ENCODE measurements around the gene CHN2. TPM values are rescaled to one million over a fixed set of nuclear protein-coding genes. Genes with fewer than 3 reads are reported as not detected.

The CHN2 gene
- total RNA-seq, 1 donor: 9.9 TPM

DNA sequence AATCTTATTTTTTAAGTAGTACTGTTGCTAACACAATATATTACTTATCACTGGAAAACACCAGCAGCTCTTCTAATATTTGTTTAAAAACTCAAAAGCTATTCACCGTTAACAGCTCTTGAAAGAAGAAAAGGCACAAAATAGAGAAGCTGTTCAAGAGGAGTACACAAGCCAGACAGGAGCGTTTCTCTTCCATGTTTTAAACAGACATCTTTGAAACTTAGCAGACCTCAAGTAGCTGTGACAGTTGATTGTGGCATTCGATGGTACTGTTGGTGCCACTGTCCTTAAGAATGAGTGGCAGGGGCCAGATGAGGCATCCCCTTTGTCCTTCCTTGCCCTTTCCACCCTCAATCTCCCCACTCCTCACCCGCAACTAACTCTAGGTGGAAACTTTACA is 287.5 kb downstream of the CHN2 start:
- H3K4me3 ChIP-seq (ENCODE audit: low read length): no peak overlapping the region
- H3K27me3 ChIP-seq (ENCODE audit: insufficient read depth, low read length): no peaks in the 10 kb centered on the region
- no peaks in the 10 kb centered on the region for H3K9me3 ChIP-seq (ENCODE audit: low read depth, low read length)
- H3K4me1 ChIP-seq (ENCODE audit: insufficient read depth, low read length): no peaks in the 10 kb centered on the region

GRCh38 chr7:29483219-29484104 is 288.9 kb downstream of the CHN2 start:
- Histone ChIP-seq H3K4me1 (ENCODE audit: insufficient read depth, low read length) (no peaks in the 10 kb centered on the region), H3K27me3 (ENCODE audit: insufficient read depth, low read length) (no peaks in the 10 kb centered on the region), H3K9me3 (ENCODE audit: low read depth, low read length) (no peaks in the 10 kb centered on the region), H3K4me3 (ENCODE audit: low read length) (no peak overlapping the region)

DNA sequence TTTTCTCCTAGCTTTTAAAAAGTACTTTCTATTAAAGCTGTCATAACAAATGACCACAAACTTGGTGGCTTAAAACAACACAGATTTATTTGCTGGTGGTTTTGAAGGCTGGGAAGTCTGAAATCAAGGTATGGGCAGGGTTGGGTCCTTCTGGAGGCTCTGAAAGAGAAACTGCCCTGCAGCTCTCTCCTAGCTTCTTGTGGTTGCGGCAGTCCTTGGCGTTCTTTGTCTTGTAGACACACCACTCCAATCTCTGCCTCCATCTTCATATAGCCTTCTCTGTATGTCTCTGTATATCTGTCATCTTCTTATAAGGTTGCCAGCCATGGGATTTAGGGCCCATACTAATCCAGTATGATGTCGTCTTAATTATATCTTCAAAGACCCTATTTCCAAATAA is 289.7 kb downstream of the CHN2 start:
- H3K9me3 ChIP-seq (ENCODE audit: low read depth, low read length): no peaks in the 10 kb centered on the region
- H3K27me3 ChIP-seq (ENCODE audit: insufficient read depth, low read length): no peaks in the 10 kb centered on the region
- H3K4me3 ChIP-seq (ENCODE audit: low read length): no peak overlapping the region
- H3K4me1 ChIP-seq (ENCODE audit: insufficient read depth, low read length): no peaks in the 10 kb centered on the region

DNA sequence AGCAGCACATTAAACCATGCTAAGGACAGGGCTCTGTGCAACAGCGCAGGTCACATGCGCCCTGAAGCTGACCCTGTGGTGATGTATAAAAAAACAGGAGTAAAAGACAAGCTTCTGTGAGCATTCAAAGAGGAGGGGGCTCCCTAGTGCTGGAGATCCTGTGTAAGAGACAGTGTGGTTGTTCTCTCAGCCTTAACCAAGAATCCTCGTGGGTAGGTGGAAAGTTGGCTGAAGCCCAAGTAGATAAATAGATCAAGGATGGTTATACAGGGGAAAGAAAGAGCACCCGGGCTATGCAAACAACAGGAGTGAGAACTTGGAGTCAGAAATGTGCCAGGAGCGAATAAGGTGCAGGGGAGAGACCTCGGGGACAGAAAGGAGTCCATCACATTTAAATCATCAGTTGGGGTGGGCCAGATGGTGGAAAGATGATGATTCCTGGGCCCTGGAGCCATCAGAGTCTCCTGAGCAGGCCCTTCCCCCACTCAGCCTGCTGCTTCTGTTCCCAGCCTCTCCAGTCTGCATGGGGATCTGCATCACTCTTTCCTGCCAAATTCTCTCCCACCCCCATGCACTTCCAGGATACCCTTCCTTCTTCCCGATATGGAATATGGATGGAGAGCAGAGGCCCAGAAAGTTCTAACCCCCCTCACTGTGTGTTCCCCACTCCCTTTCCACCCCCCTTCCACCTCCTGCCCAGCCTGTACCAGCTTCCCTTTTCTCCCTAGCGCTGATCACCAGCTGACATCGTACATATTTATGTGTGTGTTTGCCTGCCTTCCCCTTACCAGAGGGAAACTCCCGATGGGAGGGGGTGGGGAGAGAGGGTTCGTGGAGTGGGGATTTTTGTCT is 291.0 kb downstream of the CHN2 start:
- H3K9me3 ChIP-seq (ENCODE audit: low read depth, low read length): no peaks in the 10 kb centered on the region
- H3K4me3 ChIP-seq (ENCODE audit: low read length): no peak overlapping the region
- H3K27me3 ChIP-seq (ENCODE audit: insufficient read depth, low read length): no peaks in the 10 kb centered on the region
- H3K4me1 ChIP-seq (ENCODE audit: insufficient read depth, low read length): no peaks in the 10 kb centered on the region

- Histone ChIP-seq H3K4me1 (ENCODE audit: insufficient read depth, low read length) (no peaks in the 10 kb centered on the region), H3K27me3 (ENCODE audit: insufficient read depth, low read length) (no peaks in the 10 kb centered on the region), H3K4me3 (ENCODE audit: low read length) (no peak overlapping the region), H3K9me3 (ENCODE audit: low read depth, low read length) (no peaks in the 10 kb centered on the region)
Observed at GRCh38 chr7:29486191-29486700, 291.7 kb downstream of the CHN2 start.

GRCh38 chr7:29487424-29487823 is 292.8 kb downstream of the CHN2 start:
- Histone ChIP-seq H3K4me3 (ENCODE audit: low read length) (no peak overlapping the region), H3K4me1 (ENCODE audit: insufficient read depth, low read length) (no peaks in the 10 kb centered on the region), H3K9me3 (ENCODE audit: low read depth, low read length) (no peaks in the 10 kb centered on the region), H3K27me3 (ENCODE audit: insufficient read depth, low read length) (no peaks in the 10 kb centered on the region)

GRCh38 chr7:29488203-29488970 is 293.8 kb downstream of the CHN2 start:
- H3K27me3 ChIP-seq (ENCODE audit: insufficient read depth, low read length): no peaks in the 10 kb centered on the region
- no peak overlapping the region for H3K4me3 ChIP-seq (ENCODE audit: low read length)
- H3K4me1 ChIP-seq (ENCODE audit: insufficient read depth, low read length): no peaks in the 10 kb centered on the region
- H3K9me3 ChIP-seq (ENCODE audit: low read depth, low read length): no peaks in the 10 kb centered on the region

- Histone ChIP-seq H3K4me1 (ENCODE audit: insufficient read depth, low read length) (no peaks in the 10 kb centered on the region), H3K4me3 (ENCODE audit: low read length) (no peak overlapping the region), H3K27me3 (ENCODE audit: insufficient read depth, low read length) (no peaks in the 10 kb centered on the region), H3K9me3 (ENCODE audit: low read depth, low read length) (no peaks in the 10 kb centered on the region)
Observed at GRCh38 chr7:29488977-29489376, 294.4 kb downstream of the CHN2 start.

GRCh38 chr7:29490094-29490607 is 295.6 kb downstream of the CHN2 start:
- Histone ChIP-seq H3K4me1 (ENCODE audit: insufficient read depth, low read length) (no peaks in the 10 kb centered on the region), H3K4me3 (ENCODE audit: low read length) (no peak overlapping the region), H3K27me3 (ENCODE audit: insufficient read depth, low read length) (no peaks in the 10 kb centered on the region), H3K9me3 (ENCODE audit: low read depth, low read length) (no peaks in the 10 kb centered on the region)

DNA sequence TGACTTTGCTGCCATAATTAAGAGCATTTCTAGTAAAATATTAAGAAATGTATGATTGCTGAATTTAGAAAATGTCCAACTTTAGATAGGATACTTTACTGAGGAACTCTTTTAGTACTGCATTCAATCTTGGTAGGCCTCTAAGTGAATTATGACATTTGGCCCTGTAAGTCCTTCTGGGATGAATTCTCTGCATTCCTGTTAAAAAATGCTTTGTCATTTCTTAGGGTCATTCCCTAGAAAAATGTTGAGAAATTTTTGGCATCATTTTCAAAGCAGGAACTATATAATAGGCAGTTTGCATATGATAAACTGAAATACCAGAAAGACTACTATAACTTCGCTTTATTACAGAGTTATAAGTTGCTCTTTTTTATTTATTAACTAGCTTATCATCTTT is 299.8 kb downstream of the CHN2 start:
- Histone ChIP-seq H3K9me3 (ENCODE audit: low read depth, low read length) (no peaks in the 10 kb centered on the region), H3K4me3 (ENCODE audit: low read length) (no peak overlapping the region), H3K4me1 (ENCODE audit: insufficient read depth, low read length) (no peaks in the 10 kb centered on the region), H3K27me3 (ENCODE audit: insufficient read depth, low read length) (no peaks in the 10 kb centered on the region)

GRCh38 chr7:29495653-29496052 is 301.1 kb downstream of the CHN2 start:
- Histone ChIP-seq H3K27me3 (ENCODE audit: insufficient read depth, low read length) (no peaks in the 10 kb centered on the region), H3K9me3 (ENCODE audit: low read depth, low read length) (no peaks in the 10 kb centered on the region), H3K4me1 (ENCODE audit: insufficient read depth, low read length) (no peaks in the 10 kb centered on the region), H3K4me3 (ENCODE audit: low read length) (no peak overlapping the region)

GRCh38 chr7:29496355-29497020 is 301.9 kb downstream of the CHN2 start:
- no peaks in the 10 kb centered on the region for H3K9me3 ChIP-seq (ENCODE audit: low read depth, low read length)
- no peak overlapping the region for H3K4me3 ChIP-seq (ENCODE audit: low read length)
- H3K27me3 ChIP-seq (ENCODE audit: insufficient read depth, low read length): no peaks in the 10 kb centered on the region
- no peaks in the 10 kb centered on the region for H3K4me1 ChIP-seq (ENCODE audit: insufficient read depth, low read length)

DNA sequence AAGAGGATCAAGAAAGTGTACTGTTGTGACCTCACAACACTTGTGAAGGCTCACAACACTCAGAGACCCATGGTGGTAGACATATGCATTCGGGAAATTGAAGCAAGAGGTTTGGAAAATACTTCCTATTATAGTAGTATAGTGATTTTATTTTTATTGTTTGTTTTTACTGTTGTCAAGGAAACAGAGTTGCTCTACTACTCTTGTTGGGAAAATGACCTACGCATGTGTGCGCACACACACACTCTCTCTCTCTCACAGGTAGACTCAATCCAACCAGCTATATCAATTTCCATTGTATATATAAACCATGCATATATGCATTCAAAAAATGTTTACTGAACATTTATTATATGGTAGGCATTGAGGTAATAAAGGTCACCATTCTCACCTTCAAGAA is 305.4 kb downstream of the CHN2 start:
- Histone ChIP-seq H3K9me3 (ENCODE audit: low read depth, low read length) (no peaks in the 10 kb centered on the region), H3K4me3 (ENCODE audit: low read length) (no peak overlapping the region), H3K27me3 (ENCODE audit: insufficient read depth, low read length) (no peaks in the 10 kb centered on the region), H3K4me1 (ENCODE audit: insufficient read depth, low read length) (no peaks in the 10 kb centered on the region)

GRCh38 chr7:29500719-29501118 is 306.1 kb downstream of the CHN2 start:
- H3K9me3 ChIP-seq (ENCODE audit: low read depth, low read length): no peaks in the 10 kb centered on the region
- H3K27me3 ChIP-seq (ENCODE audit: insufficient read depth, low read length): no peaks in the 10 kb centered on the region
- H3K4me3 ChIP-seq (ENCODE audit: low read length): no peak overlapping the region
- no peaks in the 10 kb centered on the region for H3K4me1 ChIP-seq (ENCODE audit: insufficient read depth, low read length)
